Measurements from ENCODE around the gene TMEM151B.

Gene TMEM151B

GRCh38 chr6:44286285-44286565 is 16.0 kb downstream of the TMEM151B start:
- Histone ChIP-seq H2AFZ (ENCODE audit: low read length) (no peak overlapping the region), H3K4me2 (ENCODE audit: low read depth, low read length, poor library complexity, severe bottlenecking) (no peak overlapping the region), H3F3A (ENCODE audit: low read depth) (no peaks in the 10 kb centered on the region), H4K20me1 (ENCODE audit: insufficient read depth, low read length, poor library complexity, severe bottlenecking) (no peaks in the 10 kb centered on the region), H3K79me2 (ENCODE audit: insufficient read depth, low read length) (no peaks in the 10 kb centered on the region), H3K4me3 (ENCODE audit: low read length, poor library complexity, severe bottlenecking) (no peak overlapping the region), H3K9me3 (ENCODE audit: insufficient read depth, low read depth, low read length) (no peaks in the 10 kb centered on the region), H3K9ac (ENCODE audit: low read depth, low read length, poor library complexity, severe bottlenecking) (no peak overlapping the region), H3K9me2 (replicated peaks; ENCODE audit: low read depth, low read length) (no peaks in the 10 kb centered on the region), H3K27me3 (ENCODE audit: insufficient read depth, low read length, poor library complexity, severe bottlenecking) (no peaks in the 10 kb centered on the region), H3K36me3 (ENCODE audit: insufficient read depth, low read length) (no peaks in the 10 kb centered on the region), H3K4me1 (ENCODE audit: insufficient read depth, low read length, poor library complexity, severe bottlenecking) (no peaks in the 10 kb centered on the region)
- TF ChIP-seq, protein P1, sequence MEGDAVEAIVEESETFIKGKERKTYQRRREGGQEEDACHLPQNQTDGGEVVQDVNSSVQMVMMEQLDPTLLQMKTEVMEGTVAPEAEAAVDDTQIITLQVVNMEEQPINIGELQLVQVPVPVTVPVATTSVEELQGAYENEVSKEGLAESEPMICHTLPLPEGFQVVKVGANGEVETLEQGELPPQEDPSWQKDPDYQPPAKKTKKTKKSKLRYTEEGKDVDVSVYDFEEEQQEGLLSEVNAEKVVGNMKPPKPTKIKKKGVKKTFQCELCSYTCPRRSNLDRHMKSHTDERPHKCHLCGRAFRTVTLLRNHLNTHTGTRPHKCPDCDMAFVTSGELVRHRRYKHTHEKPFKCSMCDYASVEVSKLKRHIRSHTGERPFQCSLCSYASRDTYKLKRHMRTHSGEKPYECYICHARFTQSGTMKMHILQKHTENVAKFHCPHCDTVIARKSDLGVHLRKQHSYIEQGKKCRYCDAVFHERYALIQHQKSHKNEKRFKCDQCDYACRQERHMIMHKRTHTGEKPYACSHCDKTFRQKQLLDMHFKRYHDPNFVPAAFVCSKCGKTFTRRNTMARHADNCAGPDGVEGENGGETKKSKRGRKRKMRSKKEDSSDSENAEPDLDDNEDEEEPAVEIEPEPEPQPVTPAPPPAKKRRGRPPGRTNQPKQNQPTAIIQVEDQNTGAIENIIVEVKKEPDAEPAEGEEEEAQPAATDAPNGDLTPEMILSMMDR (conservative IDR thresholded peaks at IDR 0.05; ENCODE audit: low read length), result no peak
- TF ChIP-seq EZH2phosphoT487 (IDR thresholded peaks at IDR 0.05; ENCODE audit: borderline replicate concordance), result no peak

GRCh38 chr6:44286747-44287146 is 16.5 kb downstream of the TMEM151B start:
- H3F3A ChIP-seq (ENCODE audit: low read depth), result no peaks in the 10 kb centered on the region
- H3K4me3 ChIP-seq (ENCODE audit: low read length, poor library complexity, severe bottlenecking), result no peak overlapping the region
- no peaks in the 10 kb centered on the region for H3K4me1 ChIP-seq (ENCODE audit: insufficient read depth, low read length, poor library complexity, severe bottlenecking)
- H2AFZ ChIP-seq (ENCODE audit: low read length), result no peak overlapping the region
- H3K4me2 ChIP-seq (ENCODE audit: low read depth, low read length, poor library complexity, severe bottlenecking), result no peak overlapping the region
- no peaks in the 10 kb centered on the region for H4K20me1 ChIP-seq (ENCODE audit: insufficient read depth, low read length, poor library complexity, severe bottlenecking)
- no peak overlapping the region for H3K9ac ChIP-seq (ENCODE audit: low read depth, low read length, poor library complexity, severe bottlenecking)
- no peaks in the 10 kb centered on the region for H3K9me2 ChIP-seq (replicated peaks; ENCODE audit: low read depth, low read length)
- TF ChIP-seq, protein P1 (conservative IDR thresholded peaks at IDR 0.05; ENCODE audit: low read length), result no peak
- no peak for TF ChIP-seq EZH2phosphoT487 (IDR thresholded peaks at IDR 0.05; ENCODE audit: borderline replicate concordance)
- no peaks in the 10 kb centered on the region for H3K27me3 ChIP-seq (ENCODE audit: insufficient read depth, low read length, poor library complexity, severe bottlenecking)
- H3K79me2 ChIP-seq (ENCODE audit: insufficient read depth, low read length), result no peaks in the 10 kb centered on the region
- H3K9me3 ChIP-seq (ENCODE audit: insufficient read depth, low read depth, low read length), result no peaks in the 10 kb centered on the region
- H3K36me3 ChIP-seq (ENCODE audit: insufficient read depth, low read length), result no peaks in the 10 kb centered on the region

- H3K27me3 ChIP-seq (ENCODE audit: insufficient read depth, low read length, poor library complexity, severe bottlenecking), result no peaks in the 10 kb centered on the region
- no peak overlapping the region for H3K9ac ChIP-seq (ENCODE audit: low read depth, low read length, poor library complexity, severe bottlenecking)
- H3K9me2 ChIP-seq (replicated peaks; ENCODE audit: low read depth, low read length), result no peaks in the 10 kb centered on the region
- no peak overlapping the region for H2AFZ ChIP-seq (ENCODE audit: low read length)
- H3K9me3 ChIP-seq (ENCODE audit: insufficient read depth, low read depth, low read length), result no peaks in the 10 kb centered on the region
- H3K4me3 ChIP-seq (ENCODE audit: low read length, poor library complexity, severe bottlenecking), result no peak overlapping the region
- TF ChIP-seq EZH2phosphoT487 (IDR thresholded peaks at IDR 0.05; ENCODE audit: borderline replicate concordance), result no peak
- TF ChIP-seq, protein P1 (conservative IDR thresholded peaks at IDR 0.05; ENCODE audit: low read length), result no peak
- no peaks in the 10 kb centered on the region for H3F3A ChIP-seq (ENCODE audit: low read depth)
- H3K4me1 ChIP-seq (ENCODE audit: insufficient read depth, low read length, poor library complexity, severe bottlenecking), result no peaks in the 10 kb centered on the region
- H3K36me3 ChIP-seq (ENCODE audit: insufficient read depth, low read length), result no peaks in the 10 kb centered on the region
- no peak overlapping the region for H3K4me2 ChIP-seq (ENCODE audit: low read depth, low read length, poor library complexity, severe bottlenecking)
- no peaks in the 10 kb centered on the region for H4K20me1 ChIP-seq (ENCODE audit: insufficient read depth, low read length, poor library complexity, severe bottlenecking)
- no peaks in the 10 kb centered on the region for H3K79me2 ChIP-seq (ENCODE audit: insufficient read depth, low read length)
These were observed 19.5 kb downstream of the TMEM151B start for GRCh38 chr6:44289726-44290260.

Measured in Loucy (cell line).